Esophagus muscularis mucosa (tissue), 4 donors: Measurements from ENCODE around the gene PRKD1. TPM values are rescaled to one million over a fixed set of nuclear protein-coding genes. Genes with fewer than 3 reads are reported as not detected.

ENCODE experiments used
- DNase-seq: peaks from one replicate; pipeline ENCODE4 v3.0.0-alpha.2; 2017; ENCODE audit errors: extremely low spot score
- H3K27ac ChIP-seq, 4 donors: fragments of 200-600 bp; sonication (generic); replicated peaks in 1 of 4; 1 replicate in 3 of 4; 2 replicates in 1 of 4; pipeline ENCODE4 v1.5.1; 2016 to 2019; ENCODE audit warnings: mild to moderate bottlenecking in 1 of 4
- H3K27me3 ChIP-seq, 4 donors: fragments of 200-600 bp; sonication (generic); one replicate each; pipeline versions ENCODE4 v1.5.1 to v1.6.0; 2016 to 2019
- H3K36me3 ChIP-seq, 4 donors: fragments of 200-600 bp; sonication (generic); one replicate each; pipeline ENCODE4 v1.5.1; 2016 to 2019
- H3K4me1 ChIP-seq, 4 donors: fragments of 200-600 bp; sonication (generic); one replicate each; pipeline ENCODE4 v1.5.1; 2016 to 2019
- H3K4me3 ChIP-seq, 4 donors: fragments of 200-600 bp; sonication (generic); 1 replicate in 2 of 4; 2 replicates in 2 of 4; pipeline ENCODE4 v1.5.1; 2016 to 2019; ENCODE audit warnings: mild to moderate bottlenecking in 4 of 4, moderate library complexity in 1 of 4
- H3K9me3 ChIP-seq, 4 donors: fragments of 200-600 bp; sonication (generic); 1 replicate in 3 of 4; 2 replicates in 1 of 4; pipeline ENCODE4 v1.5.1; 2016 to 2019
- EP300 ChIP-seq: sonication (generic); formaldehyde crosslinking; IDR thresholded peaks from one replicate; pipeline ENCODE4 v1.6.1; 2017; ENCODE audit warnings: antibody characterized with exemption
- POLR2A ChIP-seq: fragments of 450-650 bp; IDR thresholded peaks from one replicate; pipeline ENCODE4 v1.6.1; 2017; ENCODE audit warnings: antibody characterized with exemption, moderate library complexity, mild to moderate bottlenecking, low read depth
- POLR2AphosphoS5 ChIP-seq, 2 donors: sonication (generic); formaldehyde crosslinking; IDR thresholded peaks; one replicate each; pipeline ENCODE4 v1.6.1; 2017; ENCODE audit warnings: antibody characterized with exemption in 2 of 2
- WGBS: methylation state at CpG from one replicate; pipeline ENCODE4 v1.1.5; 2018; 5-methylcytosine and 5-hydroxymethylcytosine counted together
- intact Hi-C: fragments of 100-400 bp; cut with DNase I; formaldehyde crosslinking; loops from one replicate; pipeline ENCODE4 v1.15.1; 2023
- total RNA-seq, 4 donors: library from RNA; depleted of rRNA; stranded (reverse); fragments of >200 nt; gene quantifications; one replicate each; pipeline versions ENCODE4 v1.1.0 to v1.2.1, GENCODE V29; 2016
- TF ChIP-seq, protein P1 (sequence below), 3 experiments: fragments of 200-600 bp in 2 of 3; fragments of 450-650 bp in 1 of 3; sonication (generic) in 2 of 3; IDR thresholded peaks; one replicate each; pipeline ENCODE4 v1.5.1; 2017 to 2019; ENCODE audit warnings: antibody characterized with exemption in 3 of 3, mild to moderate bottlenecking in 2 of 3, moderate library complexity in 1 of 3

PRKD1 gene
- total RNA-seq, 4 donors from 2014 or later, result 10.4 to 18.7 (median 14.0) TPM

DNA sequence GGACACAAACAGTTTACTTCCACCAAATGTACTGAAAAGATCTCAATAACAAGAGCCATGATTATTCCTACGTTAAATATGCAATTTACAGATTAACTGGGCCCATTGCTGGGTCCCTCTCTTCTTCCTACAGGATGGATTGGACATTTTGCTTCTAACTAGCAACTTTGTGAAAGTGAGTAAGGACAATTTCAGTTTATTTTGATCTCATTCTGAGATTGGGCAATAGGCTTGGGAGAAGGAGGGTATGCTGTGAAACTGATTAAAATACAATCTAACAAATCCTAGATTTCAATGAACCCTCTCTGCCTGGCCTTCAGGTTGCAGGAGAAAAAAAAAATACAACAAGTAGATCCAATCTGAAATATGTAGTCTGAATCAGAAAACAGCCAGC lies 121.5 kb downstream of the PRKD1 start:
- intact Hi-C loops, result no loop called here
- H3K9me3 ChIP-seq, result no peaks in the 10 kb centered on the region
- peaks cover 9 to 33% (median 27%) of the 10 kb centered on the region in 4 donors for H3K4me1 ChIP-seq
- H3K27me3 ChIP-seq, result no peaks in the 10 kb centered on the region
- no peak overlapping the region for H3K4me3 ChIP-seq
- 81% methylated on average over 1 of the region's 1 CpG for WGBS
- DNase-seq, result no peak
- no peaks in the 10 kb centered on the region for H3K36me3 ChIP-seq
- TF ChIP-seq EP300 (no peak), POLR2AphosphoS5 (IDR thresholded peaks at IDR 0.05) (no peak), POLR2A (no peak)
- TF ChIP-seq, protein P1, sequence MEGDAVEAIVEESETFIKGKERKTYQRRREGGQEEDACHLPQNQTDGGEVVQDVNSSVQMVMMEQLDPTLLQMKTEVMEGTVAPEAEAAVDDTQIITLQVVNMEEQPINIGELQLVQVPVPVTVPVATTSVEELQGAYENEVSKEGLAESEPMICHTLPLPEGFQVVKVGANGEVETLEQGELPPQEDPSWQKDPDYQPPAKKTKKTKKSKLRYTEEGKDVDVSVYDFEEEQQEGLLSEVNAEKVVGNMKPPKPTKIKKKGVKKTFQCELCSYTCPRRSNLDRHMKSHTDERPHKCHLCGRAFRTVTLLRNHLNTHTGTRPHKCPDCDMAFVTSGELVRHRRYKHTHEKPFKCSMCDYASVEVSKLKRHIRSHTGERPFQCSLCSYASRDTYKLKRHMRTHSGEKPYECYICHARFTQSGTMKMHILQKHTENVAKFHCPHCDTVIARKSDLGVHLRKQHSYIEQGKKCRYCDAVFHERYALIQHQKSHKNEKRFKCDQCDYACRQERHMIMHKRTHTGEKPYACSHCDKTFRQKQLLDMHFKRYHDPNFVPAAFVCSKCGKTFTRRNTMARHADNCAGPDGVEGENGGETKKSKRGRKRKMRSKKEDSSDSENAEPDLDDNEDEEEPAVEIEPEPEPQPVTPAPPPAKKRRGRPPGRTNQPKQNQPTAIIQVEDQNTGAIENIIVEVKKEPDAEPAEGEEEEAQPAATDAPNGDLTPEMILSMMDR (IDR thresholded peaks at IDR 0.05), result no peak
- no peak overlapping the region for H3K27ac ChIP-seq

GRCh38 chr14:29805415-29806123 lies 122.1 kb downstream of the PRKD1 start:
- TF ChIP-seq, protein P1 (IDR thresholded peaks at IDR 0.05), result no peak
- peak; percentile 26 to 34 for TF ChIP-seq POLR2AphosphoS5 (IDR thresholded peaks at IDR 0.05)
- Histone ChIP-seq H3K9me3 (no peaks in the 10 kb centered on the region), H3K36me3 (no peaks in the 10 kb centered on the region), H3K27ac (no peak overlapping the region), H3K4me3 (no peak overlapping the region), H3K4me1 (peaks cover 5 to 28% (median 22%) of the 10 kb centered on the region in 4 donors), H3K27me3 (no peaks in the 10 kb centered on the region)
- DNase-seq, result no peak
- WGBS, result 92% methylated on average over 4 of the region's 4 CpGs
- intact Hi-C loops, result no loop called here

DNA sequence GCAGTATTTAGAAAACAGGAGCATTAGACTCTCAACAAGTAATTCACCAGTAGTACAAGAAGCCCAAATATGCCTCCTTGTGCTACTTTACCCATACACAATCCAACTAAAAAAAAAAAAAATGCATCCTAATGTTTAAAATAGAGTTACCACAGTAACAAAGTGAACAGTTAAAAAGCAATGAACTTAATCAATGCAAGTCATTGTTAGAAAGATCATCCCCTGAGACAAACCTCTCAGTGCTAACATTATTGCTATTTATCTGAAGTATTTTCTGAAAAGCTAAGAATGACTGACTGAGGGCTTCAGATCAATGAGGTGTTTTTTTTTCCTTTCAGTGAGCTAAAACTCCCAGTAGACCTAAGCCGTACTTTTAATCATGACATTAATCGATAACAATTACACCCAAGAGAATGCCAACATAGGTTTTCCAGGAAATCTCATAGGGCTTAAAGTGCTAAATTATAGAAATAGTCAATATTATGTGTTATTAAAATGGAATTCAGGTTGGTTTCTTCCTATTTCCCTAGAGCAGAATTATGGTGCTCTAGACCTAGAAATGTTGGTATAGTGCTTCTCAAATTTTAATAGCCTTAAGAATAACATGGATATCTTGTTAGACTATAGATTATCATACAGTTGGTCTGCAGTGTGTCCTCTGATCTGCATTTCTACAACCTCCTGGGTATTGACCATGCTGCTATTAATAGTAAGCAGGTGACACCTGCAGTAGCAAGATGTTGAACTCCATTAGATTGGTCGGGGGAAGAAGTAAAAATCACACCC lies 123.0 kb downstream of the PRKD1 start:
- intact Hi-C loops, result no loop called here
- H3K9me3 ChIP-seq, result no peaks in the 10 kb centered on the region
- no peaks in the 10 kb centered on the region for H3K27me3 ChIP-seq
- DNase-seq, result no peak
- no peaks in the 10 kb centered on the region for H3K36me3 ChIP-seq
- peaks cover 3 to 19% (median 17%) of the 10 kb centered on the region in 4 donors for H3K4me1 ChIP-seq
- H3K27ac ChIP-seq, result no peak overlapping the region
- TF ChIP-seq EP300 (no peak), POLR2AphosphoS5 (IDR thresholded peaks at IDR 0.05) (no peak), POLR2A (no peak)
- TF ChIP-seq, protein P1 (IDR thresholded peaks at IDR 0.05), result no peak
- no peak overlapping the region for H3K4me3 ChIP-seq
- WGBS, result 97% methylated on average over 3 of the region's 3 CpGs

- intact Hi-C loops, result no loop called here
- H3K27ac ChIP-seq, result no peak overlapping the region
- no peak for DNase-seq
- H3K9me3 ChIP-seq, result no peaks in the 10 kb centered on the region
- no peaks in the 10 kb centered on the region for H3K36me3 ChIP-seq
- TF ChIP-seq, protein P1 (IDR thresholded peaks at IDR 0.05), result no peak
- TF ChIP-seq POLR2AphosphoS5 (IDR thresholded peaks at IDR 0.05) (no peak), POLR2A (no peak), EP300 (no peak)
- no peak overlapping the region for H3K4me3 ChIP-seq
- peaks cover 3 to 27% (median 17%) of the 10 kb centered on the region in 4 donors for H3K4me1 ChIP-seq
- no peaks in the 10 kb centered on the region for H3K27me3 ChIP-seq
Measured at GRCh38 chr14:29803045-29803444, 124.6 kb downstream of the PRKD1 start.
